K562 (cell line): ENCODE results near the gene FBXO44. TPM values are rescaled to one million over a fixed set of nuclear protein-coding genes. Genes with fewer than 3 reads are reported as not detected.

Experiments
- ETV5 ChIP-seq: sonication (generic); formaldehyde crosslinking; IDR thresholded peaks from 2 replicates; pipeline ENCODE4 v1.4.0; 2020; ENCODE audit warnings: low read depth, mild to moderate bottlenecking, missing genetic modification reagents
- FOS ChIP-seq: IDR thresholded peaks from 3 replicates; pipeline ENCODE4 v1.6.1; 2011; ENCODE audit not compliant: insufficient read length; ENCODE audit errors: extremely low read depth
- MBD2 ChIP-seq: sonication (generic); IDR thresholded peaks from 2 replicates; pipeline ENCODE4 v1.6.1; 2016; ENCODE audit warnings: low read depth, borderline replicate concordance
- MLX ChIP-seq, 2 experiments: fragments of 450-650 bp in 1 of 2; sonication (generic) in 1 of 2; formaldehyde crosslinking; conservative IDR thresholded peaks; 2 replicates each; pipeline versions ENCODE4 v1.4.0 to v1.8.1; 2020 to 2022; ENCODE audit warnings: mild to moderate bottlenecking in 1 of 2, missing genetic modification reagents in 1 of 2
- RBM39 ChIP-seq: fragments of 200-400 bp; formaldehyde crosslinking; optimal IDR thresholded peaks from 2 replicates; pipeline ENCODE3; 2018; ENCODE audit warnings: low read depth, low read length
- SMARCC2 ChIP-seq: fragments of 450-650 bp; IDR thresholded peaks from 2 replicates; pipeline ENCODE4 v1.6.1; 2017; ENCODE audit warnings: antibody characterized with exemption, moderate library complexity, mild to moderate bottlenecking, low read depth
- SPI1 ChIP-seq: IDR thresholded peaks from 2 replicates; pipeline ENCODE4 v1.6.1; 2011; ENCODE audit warnings: low read depth, low read length, control low read depth, borderline replicate concordance
- TAF9B ChIP-seq: fragments of 450-650 bp; IDR thresholded peaks from 2 replicates; pipeline ENCODE4 v1.6.1; 2018; ENCODE audit warnings: mild to moderate bottlenecking; ENCODE audit not compliant: partially characterized antibody
- TCF7L2 ChIP-seq: fragments of 150-350 bp; IDR thresholded peaks from 2 replicates; pipeline ENCODE4 v1.6.1; 2016; ENCODE audit warnings: low read depth, mild to moderate bottlenecking, low read length, moderate library complexity
- ZBTB11 ChIP-seq, 3 experiments: fragments of 200-800 bp in 1 of 3; fragments of 250-450 bp in 1 of 3; fragments of 450-650 bp in 1 of 3; sonication (Bioruptor Pico) in 1 of 3; sonication (Bioruptor generic) in 1 of 3; formaldehyde crosslinking in 1 of 3; IDR thresholded peaks; 2 replicates each; pipeline versions ENCODE4 v1.6.1 to v1.8.0; 2016 to 2022; ENCODE audit warnings: mild to moderate bottlenecking in 2 of 3, missing genetic modification characterization in 2 of 3, missing compliant biosample characterization in 1 of 3, moderate library complexity in 1 of 3
- ZNF384 ChIP-seq: IDR thresholded peaks from 2 replicates; pipeline ENCODE4 v1.6.1; 2012; ENCODE audit warnings: low read depth, low read length, improper control_type of control experiment
- ZNF395 ChIP-seq: fragments of 200-800 bp; sonication (Bioruptor generic); IDR thresholded peaks from 2 replicates; pipeline ENCODE4 v1.6.1; 2017; ENCODE audit warnings: missing genetic modification characterization, missing compliant biosample characterization
- ZNF518B ChIP-seq: fragments of 250-450 bp; sonication (Bioruptor Pico); IDR thresholded peaks from 2 replicates; pipeline ENCODE4 v1.5.0; 2021; ENCODE audit warnings: mild to moderate bottlenecking, moderate library complexity
- polyA plus RNA-seq, 8 experiments: library from polyadenylated mRNA; depleted of rRNA in 4 of 8; stranded (reverse) in 5 of 8; unstranded in 3 of 8; fragments of >200 nt; fragmentation: Nextera tagmentation in 2 of 8; fragmentation: Illumina TruSeq in 1 of 8; extraction: Ambion mirVana in 2 of 8; extraction: Trizol in 1 of 8; gene quantifications; 2 replicates each; pipeline versions ENCODE4 v1.2.1 to v1.2.3, GENCODE V29; 2011 to 2014; ENCODE audit warnings: inconsistent platforms in 1 of 8, missing spikeins in 1 of 8
- total RNA-seq, 7 experiments: library from RNA; depleted of rRNA in 6 of 7; stranded (reverse); fragments of >200 nt in 6 of 7; fragmentation: Illumina TruSeq in 2 of 7; extraction: Trizol in 2 of 7; gene quantifications; 2 replicates each; pipeline versions ENCODE4 v1.2.1 to v1.2.3, GENCODE V29; 2011 to 2021; ENCODE audit warnings: low replicate concordance in 1 of 7

Gene FBXO44
- total and polyA plus RNA-seq, 9 of the 15 experiments (the other 6 are each of a cell fraction or from before 2014, with no cell fraction given): 0.69 to 20.9 (median 6.7) TPM

- no peak for TF ChIP-seq TAF9B
- TF ChIP-seq FOS: peak; percentile 22
- peak; percentile 57; the same call in 1 of the 2 replicates for TF ChIP-seq ZNF384
- no peak for TF ChIP-seq MLX (CRISPR knock-in tag; conservative IDR thresholded peaks at IDR 0.05)
- TF ChIP-seq RBM39: no peak
- no peak for TF ChIP-seq TCF7L2
- no peak for TF ChIP-seq ZNF518B (CRISPR knock-in tag)
- TF ChIP-seq SPI1: peak; percentile 73; the same call in 1 of the 2 replicates
- peak; percentile 37; the same call in 1 of the 2 replicates for TF ChIP-seq SMARCC2
- peak in 1 of 3 experiments; percentile 51; a peak in 1 of 6 replicates for TF ChIP-seq ZBTB11 (CRISPR knock-in tag; IDR thresholded peaks at IDR 0.05)
- TF ChIP-seq MBD2: peak; percentile 29; the same call in 1 of the 2 replicates
- 0 out of 2 replicates have a peak, but pooled peaks have one; percentile 57 for TF ChIP-seq ZNF395 (CRISPR knock-in tag)
- peak; percentile 47; the same call in 1 of the 2 replicates for TF ChIP-seq ETV5 (CRISPR knock-in tag)
Observed at GRCh38 chr1:11693024-11693590, 38.4 kb downstream of the FBXO44 start (continued).
